Activated CD8-positive, alpha-beta memory T cell treated with anti-CD3 and anti-CD28 coated beads for 36 hours (primary cell): ENCODE results near the gene CTNNB1. TPM values are rescaled to one million over a fixed set of nuclear protein-coding genes. Genes with fewer than 3 reads are reported as not detected.

Source experiments
- CTCF ChIA-PET: fragments of 350-600 bp; sonication (Branson Sonifier 250); formaldehyde crosslinking; loops from one replicate; lab custom pipeline; 2021; ENCODE audit warnings: antibody characterized with exemption; lab: Charles Lee
- POLR2A ChIA-PET: fragments of 350-600 bp; sonication (Branson Sonifier 250); formaldehyde crosslinking; loops from one replicate; lab custom pipeline; 2021; ENCODE audit warnings: antibody characterized with exemption; lab: Charles Lee
- total RNA-seq, 2 experiments: library from RNA; stranded (reverse); gene quantifications; one replicate each; pipeline ENCODE4 v1.2.3, GENCODE V29; 2021

Gene CTNNB1
- total RNA-seq, 2 experiments from 2014 or later, result 158 to 178 TPM

DNA sequence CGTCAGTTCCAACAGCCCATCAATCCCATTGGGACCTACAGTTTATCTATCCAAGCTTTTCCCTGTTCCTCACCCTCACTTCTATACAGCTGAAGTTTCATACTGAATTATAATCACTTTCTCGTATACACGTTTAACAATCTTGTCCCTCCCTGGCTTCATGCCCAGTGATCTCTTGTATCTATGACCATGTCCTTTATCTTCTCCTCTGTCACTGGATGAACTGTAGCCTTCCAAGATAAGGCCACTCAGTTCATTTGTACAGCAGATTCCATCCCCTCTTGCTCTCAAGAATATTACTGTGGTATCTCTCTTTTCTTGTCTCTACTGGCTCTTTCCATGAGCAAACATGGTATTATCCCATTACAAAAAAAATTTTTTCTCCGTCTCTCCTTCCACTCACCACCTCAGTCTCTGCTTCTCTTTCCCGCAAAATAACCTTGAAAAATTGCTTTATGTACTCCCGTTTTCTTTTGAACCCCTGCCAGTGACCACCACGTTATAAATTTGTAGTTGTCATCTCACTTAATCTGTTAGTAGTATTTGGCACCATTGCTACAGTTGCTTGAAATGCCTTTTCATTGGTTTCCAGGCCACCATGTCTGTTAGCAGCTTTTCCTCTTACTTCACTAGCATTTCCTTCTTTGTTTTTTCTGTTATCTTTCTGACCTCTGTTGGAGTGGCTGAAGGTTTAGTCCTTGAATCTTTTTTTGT lies 9.4 kb downstream of the CTNNB1 start:
- POLR2A ChIA-PET, result interaction anchor here (1.2 to 1.4 kb wide), 2 partner anchors 9 kb away, joined by 4 to 14 read pairs; partner anchors contain the start of gene CTNNB1
- CTCF ChIA-PET, result no interaction called here

GRCh38 chr3:41209646-41210045 lies 10.3 kb downstream of the CTNNB1 start:
- CTCF ChIA-PET, result no interaction called here
- POLR2A ChIA-PET, result interaction anchor here (1.4 kb wide), 1 partner anchor 10 kb away, joined by 14 read pairs; the partner anchor contains the start of gene CTNNB1

GRCh38 chr3:41210966-41211365 lies 11.7 kb downstream of the CTNNB1 start:
- ChIA-PET POLR2A (no interaction called here), CTCF (no interaction called here)

- POLR2A ChIA-PET, result no interaction called here
- CTCF ChIA-PET, result no interaction called here
Measured at GRCh38 chr3:41212088-41212487, 12.8 kb downstream of the CTNNB1 start.

DNA sequence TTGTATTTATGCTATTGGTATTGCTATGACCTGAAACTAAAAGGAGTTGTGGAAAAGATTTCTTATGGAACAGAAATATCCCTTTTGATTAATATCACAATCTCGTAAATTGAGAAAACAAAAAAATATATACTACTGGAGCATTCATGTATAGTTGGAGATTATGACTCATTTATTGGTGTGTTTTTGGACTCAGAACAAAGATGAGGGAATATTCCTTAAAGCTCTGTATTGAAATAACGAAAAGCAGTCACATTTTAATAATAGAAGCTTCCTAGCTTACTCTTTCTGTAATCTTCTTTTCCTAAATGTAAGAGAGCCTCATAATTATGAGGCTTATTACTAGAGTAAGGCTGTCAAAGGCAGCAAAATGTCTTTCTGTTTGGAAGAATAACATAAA lies 14.3 kb downstream of the CTNNB1 start:
- CTCF ChIA-PET, result interaction anchor here (1.0 to 1.2 kb wide), 2 partner anchors 14 to 629 kb away, joined by 3 read pairs; partner anchors contain the start of gene CTNNB1

GRCh38 chr3:41216422-41216821 lies 17.1 kb downstream of the CTNNB1 start:
- CTCF ChIA-PET, result no interaction called here
- POLR2A ChIA-PET, result no interaction called here

More for the DNA sequence above, 14.3 kb downstream of the CTNNB1 start:
- POLR2A ChIA-PET, result interaction anchor here (0.9 kb wide), 1 partner anchor 14 kb away, joined by 3 read pairs; the partner anchor contains the start of gene CTNNB1

DNA sequence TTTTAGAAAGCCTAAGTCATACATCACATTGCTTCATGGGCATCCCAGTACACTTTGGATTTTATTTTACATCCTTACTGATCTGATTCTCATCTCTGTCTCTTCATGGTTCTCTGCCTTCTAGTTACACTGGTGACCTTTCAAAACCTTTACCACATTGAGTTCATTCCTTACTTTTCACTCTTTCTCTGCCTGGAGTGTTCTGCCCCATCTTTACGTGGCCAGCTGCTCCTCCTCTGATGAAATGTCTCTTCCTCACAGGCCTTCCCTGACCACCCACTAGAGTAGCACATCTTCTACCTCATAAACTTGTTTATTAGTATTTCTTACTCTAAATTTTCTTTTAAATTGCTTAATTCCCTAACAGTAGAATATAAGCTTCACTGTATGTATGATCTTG lies 17.7 kb downstream of the CTNNB1 start:
- ChIA-PET POLR2A (no interaction called here), CTCF (no interaction called here)

GRCh38 chr3:41219424-41219823 lies 20.1 kb downstream of the CTNNB1 start:
- POLR2A ChIA-PET, result interaction anchor here (0.9 kb wide), 1 partner anchor 20 kb away, joined by 3 read pairs; the partner anchor contains the start of gene CTNNB1
- CTCF ChIA-PET, result no interaction called here

- ChIA-PET POLR2A (no interaction called here), CTCF (no interaction called here)
Measured at GRCh38 chr3:41220906-41221677, 21.8 kb downstream of the CTNNB1 start.

DNA sequence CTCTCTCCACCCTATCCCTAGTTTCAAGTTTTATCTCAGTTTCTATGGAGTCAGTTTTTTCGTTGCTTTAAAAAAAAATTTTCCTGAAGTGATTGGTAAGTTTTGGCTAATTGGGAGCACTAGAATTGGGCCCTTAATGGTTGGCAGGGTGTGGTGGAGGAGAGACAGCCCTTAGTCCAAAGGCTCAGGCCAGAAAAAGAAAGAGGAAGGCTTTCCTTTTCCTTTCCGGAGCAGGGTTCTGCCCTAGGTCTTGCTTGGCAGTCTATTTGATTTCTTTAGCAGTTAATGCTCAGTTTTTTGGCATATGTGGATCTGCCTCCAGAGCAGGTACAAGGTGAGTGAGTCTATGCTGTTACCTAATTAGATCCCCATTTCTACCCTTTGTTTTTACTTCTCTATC lies 22.7 kb downstream of the CTNNB1 start:
- CTCF ChIA-PET, result no interaction called here

DNA sequence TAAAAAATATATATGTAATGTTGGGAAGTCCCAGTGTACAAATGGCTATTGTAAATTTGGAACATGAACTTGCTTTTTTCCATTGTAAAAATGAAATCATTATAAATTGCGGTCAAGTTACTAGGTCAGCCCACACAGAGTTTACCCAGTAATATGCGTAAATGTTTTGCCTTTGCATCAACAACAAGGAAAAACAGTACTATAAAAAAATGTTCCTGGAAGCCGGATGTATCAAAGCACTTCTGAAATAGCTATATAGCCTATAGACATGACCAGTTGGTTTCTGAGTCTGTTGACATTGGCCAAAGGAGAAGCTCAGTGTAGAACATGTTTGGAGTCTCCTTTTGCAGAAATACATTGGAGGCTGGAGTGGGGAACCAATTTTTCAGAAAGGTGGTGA lies 23.2 kb downstream of the CTNNB1 start:
- POLR2A ChIA-PET, result no interaction called here
- CTCF ChIA-PET, result no interaction called here

More for the DNA sequence above, 22.7 kb downstream of the CTNNB1 start:
- POLR2A ChIA-PET, result no interaction called here

DNA sequence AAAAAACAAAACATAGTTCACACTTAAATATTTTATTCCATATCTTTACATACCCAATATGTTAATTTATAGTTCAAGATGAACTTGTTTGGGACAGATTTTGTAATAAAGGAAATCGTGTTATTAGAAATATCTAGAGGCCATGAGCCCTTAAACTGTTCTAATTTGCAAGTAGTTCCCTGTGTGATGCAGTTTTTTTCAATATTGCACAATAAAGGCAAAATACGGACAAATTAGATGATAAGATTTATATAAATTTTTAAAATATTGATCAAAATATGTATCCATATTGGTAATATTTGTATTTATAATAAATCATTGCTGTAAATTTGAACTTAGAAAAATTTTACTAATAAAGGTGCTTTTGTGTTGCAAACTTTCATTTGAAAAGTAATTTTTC lies 23.8 kb downstream of the CTNNB1 start:
- POLR2A ChIA-PET, result no interaction called here
- CTCF ChIA-PET, result no interaction called here

DNA sequence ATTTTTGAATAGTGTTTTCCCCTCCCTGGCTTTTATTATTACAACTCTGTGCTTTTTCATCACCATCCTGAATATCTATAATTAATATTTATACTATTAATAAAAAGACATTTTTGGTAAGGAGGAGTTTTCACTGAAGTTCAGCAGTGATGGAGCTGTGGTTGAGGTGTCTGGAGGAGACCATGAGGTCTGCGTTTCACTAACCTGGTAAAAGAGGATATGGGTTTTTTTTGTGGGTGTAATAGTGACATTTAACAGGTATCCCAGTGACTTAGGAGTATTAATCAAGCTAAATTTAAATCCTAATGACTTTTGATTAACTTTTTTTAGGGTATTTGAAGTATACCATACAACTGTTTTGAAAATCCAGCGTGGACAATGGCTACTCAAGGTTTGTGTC lies 24.4 kb downstream of the CTNNB1 start:
- POLR2A ChIA-PET, result no interaction called here
- CTCF ChIA-PET, result no interaction called here

GRCh38 chr3:41224120-41224806 lies 25.0 kb downstream of the CTNNB1 start:
- ChIA-PET CTCF (no interaction called here), POLR2A (no interaction called here)

GRCh38 chr3:41234823-41235721 lies 35.8 kb downstream of the CTNNB1 start:
- ChIA-PET CTCF (no interaction called here), POLR2A (no interaction called here)

- POLR2A ChIA-PET, result interaction anchor here (0.6 kb wide), 1 partner anchor 1504 kb away, joined by 3 read pairs; no protein-coding TSS in a partner anchor
- CTCF ChIA-PET, result interaction anchor here (1.1 kb wide), 1 partner anchor 11 kb away, joined by 3 read pairs; no protein-coding TSS in a partner anchor
Measured at GRCh38 chr3:41236228-41236627, 36.9 kb downstream of the CTNNB1 start.

- POLR2A ChIA-PET, result no interaction called here
- CTCF ChIA-PET, result no interaction called here
Measured at GRCh38 chr3:41237907-41238306, 38.6 kb downstream of the CTNNB1 start.

- ChIA-PET POLR2A (no interaction called here), CTCF (no interaction called here)
Measured at GRCh38 chr3:41239587-41239986, 40.3 kb downstream of the CTNNB1 start.

- CTCF ChIA-PET, result no interaction called here
- POLR2A ChIA-PET, result no interaction called here
Measured at GRCh38 chr3:41241161-41241560, 41.9 kb downstream of the CTNNB1 start.
